ENCODE measurements around the gene VAV2.

- no peak for TF ChIP-seq EGR1 (IDR thresholded peaks at IDR 0.05)
- TF ChIP-seq TCF12 (IDR thresholded peaks at IDR 0.05; ENCODE audit: low read depth), result no peak
- TF ChIP-seq EP300 (IDR thresholded peaks at IDR 0.05; ENCODE audit: borderline replicate concordance), result no peak
- TF ChIP-seq TAF1 (IDR thresholded peaks at IDR 0.05; ENCODE audit: low read depth), result no peak
- TF ChIP-seq YY1 (IDR thresholded peaks at IDR 0.05; ENCODE audit: low read depth), result no peak
- no peak for TF ChIP-seq ZBTB7A (IDR thresholded peaks at IDR 0.05; ENCODE audit: low read depth)
- TF ChIP-seq, protein P1, sequence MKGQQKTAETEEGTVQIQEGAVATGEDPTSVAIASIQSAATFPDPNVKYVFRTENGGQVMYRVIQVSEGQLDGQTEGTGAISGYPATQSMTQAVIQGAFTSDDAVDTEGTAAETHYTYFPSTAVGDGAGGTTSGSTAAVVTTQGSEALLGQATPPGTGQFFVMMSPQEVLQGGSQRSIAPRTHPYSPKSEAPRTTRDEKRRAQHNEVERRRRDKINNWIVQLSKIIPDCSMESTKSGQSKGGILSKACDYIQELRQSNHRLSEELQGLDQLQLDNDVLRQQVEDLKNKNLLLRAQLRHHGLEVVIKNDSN (IDR thresholded peaks at IDR 0.05), result no peak
- TF ChIP-seq CEBPB (IDR thresholded peaks at IDR 0.05), result no peak
- TF ChIP-seq, protein P2, sequence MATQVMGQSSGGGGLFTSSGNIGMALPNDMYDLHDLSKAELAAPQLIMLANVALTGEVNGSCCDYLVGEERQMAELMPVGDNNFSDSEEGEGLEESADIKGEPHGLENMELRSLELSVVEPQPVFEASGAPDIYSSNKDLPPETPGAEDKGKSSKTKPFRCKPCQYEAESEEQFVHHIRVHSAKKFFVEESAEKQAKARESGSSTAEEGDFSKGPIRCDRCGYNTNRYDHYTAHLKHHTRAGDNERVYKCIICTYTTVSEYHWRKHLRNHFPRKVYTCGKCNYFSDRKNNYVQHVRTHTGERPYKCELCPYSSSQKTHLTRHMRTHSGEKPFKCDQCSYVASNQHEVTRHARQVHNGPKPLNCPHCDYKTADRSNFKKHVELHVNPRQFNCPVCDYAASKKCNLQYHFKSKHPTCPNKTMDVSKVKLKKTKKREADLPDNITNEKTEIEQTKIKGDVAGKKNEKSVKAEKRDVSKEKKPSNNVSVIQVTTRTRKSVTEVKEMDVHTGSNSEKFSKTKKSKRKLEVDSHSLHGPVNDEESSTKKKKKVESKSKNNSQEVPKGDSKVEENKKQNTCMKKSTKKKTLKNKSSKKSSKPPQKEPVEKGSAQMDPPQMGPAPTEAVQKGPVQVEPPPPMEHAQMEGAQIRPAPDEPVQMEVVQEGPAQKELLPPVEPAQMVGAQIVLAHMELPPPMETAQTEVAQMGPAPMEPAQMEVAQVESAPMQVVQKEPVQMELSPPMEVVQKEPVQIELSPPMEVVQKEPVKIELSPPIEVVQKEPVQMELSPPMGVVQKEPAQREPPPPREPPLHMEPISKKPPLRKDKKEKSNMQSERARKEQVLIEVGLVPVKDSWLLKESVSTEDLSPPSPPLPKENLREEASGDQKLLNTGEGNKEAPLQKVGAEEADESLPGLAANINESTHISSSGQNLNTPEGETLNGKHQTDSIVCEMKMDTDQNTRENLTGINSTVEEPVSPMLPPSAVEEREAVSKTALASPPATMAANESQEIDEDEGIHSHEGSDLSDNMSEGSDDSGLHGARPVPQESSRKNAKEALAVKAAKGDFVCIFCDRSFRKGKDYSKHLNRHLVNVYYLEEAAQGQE (IDR thresholded peaks at IDR 0.05; ENCODE audit: low read depth), result no peak
- no peak for TF ChIP-seq MAX (IDR thresholded peaks at IDR 0.05)
- no peak for TF ChIP-seq RAD21 (IDR thresholded peaks at IDR 0.05; ENCODE audit: low read depth)
- TF ChIP-seq CREB1 (IDR thresholded peaks at IDR 0.05; ENCODE audit: low read depth), result no peak
- no peak for TF ChIP-seq FOXM1 (IDR thresholded peaks at IDR 0.05; ENCODE audit: borderline replicate concordance, low read depth)
- no peak for TF ChIP-seq TEAD4 (IDR thresholded peaks at IDR 0.05)
These were observed 5.5 kb upstream of the VAV2 start for GRCh38 chr9:133997584-133997983.
